Fibroblast of mammary gland (primary cell): ENCODE measurements around the gene KRTCAP3.

ENCODE experiments used
- DNase-seq: peaks from one replicate; pipeline ENCODE4 v3.0.0-alpha.2; 2010; ENCODE audit warnings: low read depth
- H3K4me3 ChIP-seq: 2 replicates; pipeline ENCODE4 v1.5.1; 2011; ENCODE audit warnings: low read depth, mild to moderate bottlenecking, low read length, moderate library complexity; ENCODE audit not compliant: control insufficient read depth
- TF ChIP-seq, protein P1 (sequence below): conservative IDR thresholded peaks from 2 replicates; pipeline ENCODE4 v1.5.1; 2011; ENCODE audit warnings: low read depth, low read length, inconsistent platforms; ENCODE audit not compliant: control insufficient read depth, insufficient read depth

Gene KRTCAP3

GRCh38 chr2:27442920-27443282 lies 720 bp downstream of the KRTCAP3 start:
- H3K4me3 ChIP-seq: no peak overlapping the region
- TF ChIP-seq, protein P1, sequence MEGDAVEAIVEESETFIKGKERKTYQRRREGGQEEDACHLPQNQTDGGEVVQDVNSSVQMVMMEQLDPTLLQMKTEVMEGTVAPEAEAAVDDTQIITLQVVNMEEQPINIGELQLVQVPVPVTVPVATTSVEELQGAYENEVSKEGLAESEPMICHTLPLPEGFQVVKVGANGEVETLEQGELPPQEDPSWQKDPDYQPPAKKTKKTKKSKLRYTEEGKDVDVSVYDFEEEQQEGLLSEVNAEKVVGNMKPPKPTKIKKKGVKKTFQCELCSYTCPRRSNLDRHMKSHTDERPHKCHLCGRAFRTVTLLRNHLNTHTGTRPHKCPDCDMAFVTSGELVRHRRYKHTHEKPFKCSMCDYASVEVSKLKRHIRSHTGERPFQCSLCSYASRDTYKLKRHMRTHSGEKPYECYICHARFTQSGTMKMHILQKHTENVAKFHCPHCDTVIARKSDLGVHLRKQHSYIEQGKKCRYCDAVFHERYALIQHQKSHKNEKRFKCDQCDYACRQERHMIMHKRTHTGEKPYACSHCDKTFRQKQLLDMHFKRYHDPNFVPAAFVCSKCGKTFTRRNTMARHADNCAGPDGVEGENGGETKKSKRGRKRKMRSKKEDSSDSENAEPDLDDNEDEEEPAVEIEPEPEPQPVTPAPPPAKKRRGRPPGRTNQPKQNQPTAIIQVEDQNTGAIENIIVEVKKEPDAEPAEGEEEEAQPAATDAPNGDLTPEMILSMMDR: no peak
- DNase-seq: no peak

DNA sequence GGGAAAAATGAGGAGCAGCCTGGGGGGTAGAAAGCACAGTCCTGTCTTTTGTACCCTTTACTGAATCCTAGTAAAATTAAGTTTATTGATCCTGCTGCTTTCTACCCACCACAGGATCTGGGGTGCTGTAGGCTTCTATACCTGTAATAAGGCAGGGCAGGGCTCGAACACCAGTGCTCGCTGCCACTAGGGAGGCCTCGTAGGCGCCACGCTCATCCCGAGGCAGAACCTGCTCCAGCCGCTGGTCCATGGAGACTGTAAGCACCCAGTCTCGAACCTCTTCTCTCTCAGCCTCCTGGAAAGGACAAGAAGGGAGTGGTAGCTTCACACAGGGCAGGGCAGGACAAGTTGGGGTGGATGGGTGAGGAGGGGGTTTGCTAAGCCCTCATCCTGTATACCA lies 3.0 kb downstream of the KRTCAP3 start:
- H3K4me3 ChIP-seq: no peak overlapping the region
- DNase-seq: no peak
- TF ChIP-seq, protein P1: no peak

- TF ChIP-seq, protein P1: no peak
- H3K4me3 ChIP-seq: no peak overlapping the region
- DNase-seq: no peak
These were observed 3.4 kb downstream of the KRTCAP3 start for GRCh38 chr2:27445615-27446014.

DNA sequence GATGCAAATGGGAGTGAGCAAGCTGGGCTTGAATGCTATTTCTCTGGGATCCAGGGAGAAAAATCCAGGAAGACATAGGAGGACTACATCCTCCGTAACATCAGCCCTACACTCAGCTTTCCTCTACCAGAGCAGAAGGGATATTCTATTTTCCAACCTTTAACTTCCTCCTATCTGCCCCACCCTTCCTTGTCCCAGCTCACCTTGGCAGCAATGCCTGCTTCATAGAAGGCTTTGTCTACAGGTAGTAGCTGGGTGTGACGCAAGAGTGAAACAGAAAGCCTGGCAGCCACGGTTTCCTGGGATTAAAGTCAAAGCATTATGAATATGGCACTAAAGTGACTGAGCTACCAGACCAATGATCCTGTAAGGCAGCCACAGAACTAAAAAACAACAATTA lies 3.9 kb downstream of the KRTCAP3 start:
- H3K4me3 ChIP-seq: no peak overlapping the region
- TF ChIP-seq, protein P1: no peak
- DNase-seq: no peak

- DNase-seq: no peak
- H3K4me3 ChIP-seq: no peak overlapping the region
- TF ChIP-seq, protein P1: no peak
These were observed 6.2 kb downstream of the KRTCAP3 start for GRCh38 chr2:27448381-27448780.

- no peak overlapping the region for H3K4me3 ChIP-seq
- TF ChIP-seq, protein P1: no peak
- no peak for DNase-seq
These were observed 8.9 kb downstream of the KRTCAP3 start for GRCh38 chr2:27451095-27451494.

DNA sequence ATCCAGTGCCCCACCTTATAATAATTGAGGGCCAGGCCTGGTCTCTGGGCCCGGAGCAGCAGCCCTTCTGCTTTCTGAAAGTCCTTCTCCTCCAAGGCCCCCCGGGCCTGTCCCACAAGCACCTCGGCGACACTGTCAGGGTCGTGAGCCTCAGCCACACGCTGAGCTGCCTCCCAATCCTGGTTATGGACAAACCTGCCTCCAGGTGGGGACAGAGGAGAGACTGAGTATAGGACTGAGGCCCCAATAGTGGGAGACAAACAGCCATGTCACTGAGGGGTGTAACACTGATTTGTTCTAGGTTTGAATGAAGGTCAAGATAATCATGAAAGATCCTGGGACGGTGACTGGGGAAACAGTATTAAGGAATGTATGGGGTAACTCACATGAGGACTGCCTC lies 11.8 kb downstream of the KRTCAP3 start:
- H3K4me3 ChIP-seq: no peak overlapping the region
- DNase-seq: no peak
- TF ChIP-seq, protein P1: no peak
